ENCODE data around the gene TERT.

- TF ChIP-seq POLR2A (IDR thresholded peaks at IDR 0.05; ENCODE audit: low read length) (no peak), GATA1 (IDR thresholded peaks at IDR 0.05; ENCODE audit: low read depth, low read length) (no peak)
Observed at GRCh38 chr5:1212881-1213280, 82.0 kb downstream of the TERT start.
